ENCODE results near the gene TIMP4. TPM values are rescaled to one million over a fixed set of nuclear protein-coding genes. Genes with fewer than 3 reads are reported as not detected.

Gene TIMP4
- polyA plus RNA-seq, 4 donors = 0.93 to 7.1 (median 1.4) TPM

- DNase-seq (ENCODE audit: low read depth in 4 of 4, low spot score in 3 of 4) = peak in 2 of 4 donors; percentile 12 to 31
These were observed 44.5 kb downstream of the TIMP4 start for GRCh38 chr3:12114251-12114650.

DNA sequence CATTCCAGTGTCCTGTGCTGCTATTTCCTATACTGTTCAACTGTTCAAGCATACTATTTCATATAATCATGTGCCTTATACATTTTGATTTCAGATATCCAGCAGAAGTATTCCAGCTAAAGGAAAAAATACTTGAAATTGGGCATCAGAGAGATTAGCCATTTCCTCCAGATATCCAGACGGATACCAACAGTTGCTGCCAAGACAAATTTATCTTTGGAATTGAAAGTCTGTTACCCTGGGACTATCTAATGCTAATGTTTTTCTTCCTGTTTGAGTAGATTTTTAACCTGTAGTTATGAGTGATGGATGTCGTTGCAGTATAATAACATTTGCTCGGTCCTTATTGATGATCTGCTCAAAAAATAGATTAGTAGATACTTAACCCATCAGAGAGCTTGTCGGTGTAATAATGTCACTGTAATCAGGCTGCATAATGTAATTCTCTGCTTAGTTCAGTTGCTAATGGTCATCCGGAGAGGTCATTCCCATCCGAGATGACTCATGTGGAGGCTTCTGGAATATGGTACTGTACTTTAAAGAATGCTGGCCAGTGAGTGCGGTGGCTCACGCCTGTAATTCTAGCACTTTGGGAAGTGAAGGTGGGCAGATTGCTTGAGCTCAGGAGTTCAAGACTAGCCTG, 51.5 kb downstream of the TIMP4 start:
- no peak for DNase-seq (ENCODE audit: low read depth in 4 of 4, low spot score in 3 of 4)

Other genes with a start within 250 kb of the TIMP4 start
- 1 to 10 TPM in 2 of 4 donors, under 1 TPM in 2; 0.54 to 2.2 (median 1.2) TPM for gene SYN2, start 154.5 kb downstream of the TIMP4 start, polyA plus RNA-seq (ENCODE audit: insufficient read length in 4 of 4)
- gene PPARG, start 130.2 kb upstream of the TIMP4 start, polyA plus RNA-seq (ENCODE audit: insufficient read length in 4 of 4) = 10 to 100 TPM; 26.8 to 51.6 (median 32.3) TPM